OCI-LY1 (cell line): ENCODE results near the gene IFNK.

Source experiments
- EZH2 ChIP-seq: fragments of 200-600 bp; sonication (generic), shearing (Covaris generic); IDR thresholded peaks from 2 replicates; pipeline ENCODE4 v1.8.0; 2017; ENCODE audit warnings: borderline replicate concordance, mixed run types, mild to moderate bottlenecking, antibody characterized with exemption, low read length, moderate library complexity, mixed read lengths
- TF ChIP-seq, protein P1 (sequence below): fragments of 200-600 bp; sonication (generic), shearing (Covaris generic); IDR thresholded peaks from 2 replicates; pipeline ENCODE4 v1.5.1; 2017; ENCODE audit warnings: mild to moderate bottlenecking, antibody characterized with exemption, low read length, moderate library complexity, mixed read lengths

DNA sequence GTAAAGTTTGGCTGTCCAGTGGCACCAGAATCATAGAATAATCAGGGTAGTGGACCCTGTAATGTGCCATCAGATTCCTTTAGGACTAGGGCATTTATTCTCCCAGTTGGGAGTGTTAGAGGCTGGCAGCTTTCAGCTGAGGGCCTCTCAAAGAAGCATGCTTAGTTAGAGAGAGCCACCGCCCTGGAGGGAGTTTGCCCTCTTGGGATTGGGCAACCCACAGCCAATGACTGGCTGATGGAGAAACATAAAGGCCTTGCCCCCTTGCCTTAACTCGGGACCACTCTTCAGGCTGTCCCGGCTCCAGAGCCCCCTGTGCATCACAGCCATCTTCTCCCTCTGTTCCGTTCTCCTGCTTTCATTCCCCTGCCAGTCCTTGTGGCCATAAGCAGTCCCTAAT, 20.5 kb upstream of the IFNK start:
- TF ChIP-seq, protein P1, sequence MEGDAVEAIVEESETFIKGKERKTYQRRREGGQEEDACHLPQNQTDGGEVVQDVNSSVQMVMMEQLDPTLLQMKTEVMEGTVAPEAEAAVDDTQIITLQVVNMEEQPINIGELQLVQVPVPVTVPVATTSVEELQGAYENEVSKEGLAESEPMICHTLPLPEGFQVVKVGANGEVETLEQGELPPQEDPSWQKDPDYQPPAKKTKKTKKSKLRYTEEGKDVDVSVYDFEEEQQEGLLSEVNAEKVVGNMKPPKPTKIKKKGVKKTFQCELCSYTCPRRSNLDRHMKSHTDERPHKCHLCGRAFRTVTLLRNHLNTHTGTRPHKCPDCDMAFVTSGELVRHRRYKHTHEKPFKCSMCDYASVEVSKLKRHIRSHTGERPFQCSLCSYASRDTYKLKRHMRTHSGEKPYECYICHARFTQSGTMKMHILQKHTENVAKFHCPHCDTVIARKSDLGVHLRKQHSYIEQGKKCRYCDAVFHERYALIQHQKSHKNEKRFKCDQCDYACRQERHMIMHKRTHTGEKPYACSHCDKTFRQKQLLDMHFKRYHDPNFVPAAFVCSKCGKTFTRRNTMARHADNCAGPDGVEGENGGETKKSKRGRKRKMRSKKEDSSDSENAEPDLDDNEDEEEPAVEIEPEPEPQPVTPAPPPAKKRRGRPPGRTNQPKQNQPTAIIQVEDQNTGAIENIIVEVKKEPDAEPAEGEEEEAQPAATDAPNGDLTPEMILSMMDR: no peak
- no peak for TF ChIP-seq EZH2
